Liver (tissue), 9 donors: ENCODE data around the gene SCN4A. TPM values are rescaled to one million over a fixed set of nuclear protein-coding genes. Genes with fewer than 3 reads are reported as not detected.
A peak's percentile ranks its signal among the peaks of the same experiment; 100 is the strongest.

Experiments used
- DNase-seq: peaks from one replicate; pipeline ENCODE4 v3.0.0-alpha.2; 2017; ENCODE audit warnings: low spot score
- H3K27ac ChIP-seq, 2 donors: one replicate each; pipeline ENCODE4 v1.7.0; 2013; ENCODE audit warnings: inconsistent platforms in 2 of 2, low read length in 2 of 2, control low read depth in 1 of 2, low read depth in 1 of 2, mild to moderate bottlenecking in 1 of 2
- H3K27me3 ChIP-seq, 4 donors: one replicate each; pipeline versions ENCODE4 v1.6.1 to v1.7.0; 2013; ENCODE audit warnings: low read length in 3 of 4, inconsistent platforms in 1 of 4, mild to moderate bottlenecking in 1 of 4, moderate library complexity in 1 of 4; ENCODE audit not compliant: control insufficient read depth in 4 of 4, insufficient read depth in 4 of 4
- H3K36me3 ChIP-seq, 4 donors: one replicate each; pipeline versions ENCODE4 v1.6.1 to v1.7.0; 2013; ENCODE audit warnings: low read length in 3 of 4, mild to moderate bottlenecking in 3 of 4, low read depth in 1 of 4, moderate library complexity in 1 of 4; ENCODE audit not compliant: control insufficient read depth in 4 of 4, insufficient read depth in 3 of 4
- H3K4me1 ChIP-seq, 4 donors: one replicate each; pipeline versions ENCODE4 v1.6.1 to v1.7.0; 2013; ENCODE audit warnings: low read length in 3 of 4, mild to moderate bottlenecking in 3 of 4, moderate library complexity in 1 of 4; ENCODE audit not compliant: control insufficient read depth in 4 of 4, insufficient read depth in 4 of 4
- H3K4me3 ChIP-seq, 3 donors: one replicate each; pipeline versions ENCODE4 v1.6.1 to v1.7.0; 2013; ENCODE audit warnings: low read length in 3 of 3, control low read depth in 1 of 3, low read depth in 1 of 3, mild to moderate bottlenecking in 1 of 3
- H3K9ac ChIP-seq, 2 donors: one replicate each; pipeline ENCODE4 v1.7.0; 2013; ENCODE audit warnings: low read length in 2 of 2, mild to moderate bottlenecking in 2 of 2, moderate library complexity in 2 of 2, control low read depth in 1 of 2, low read depth in 1 of 2
- H3K9me3 ChIP-seq, 4 donors: one replicate each; pipeline versions ENCODE4 v1.6.1 to v1.7.0; 2013; ENCODE audit warnings: low read length in 3 of 4; ENCODE audit not compliant: control insufficient read depth in 4 of 4
- EGR1 ChIP-seq, 2 donors: IDR thresholded peaks; 2 replicates each; pipeline ENCODE4 v1.6.1; 2016 to 2018; ENCODE audit warnings: antibody characterized with exemption in 2 of 2, low read depth in 2 of 2
- FOXA1 ChIP-seq: IDR thresholded peaks from 2 replicates; pipeline ENCODE4 v1.6.1; 2016; ENCODE audit warnings: antibody characterized with exemption
- FOXA2 ChIP-seq: IDR thresholded peaks from 2 replicates; pipeline ENCODE4 v1.6.1; 2016; ENCODE audit warnings: antibody characterized with exemption
- GABPA ChIP-seq, 2 donors: IDR thresholded peaks in 1 of 2; conservative IDR thresholded peaks in 1 of 2; 2 replicates each; pipeline ENCODE4 v1.6.1; 2016; ENCODE audit warnings: antibody characterized with exemption in 2 of 2, mild to moderate bottlenecking in 1 of 2, moderate library complexity in 1 of 2
- HNF4G ChIP-seq: IDR thresholded peaks from 2 replicates; pipeline ENCODE4 v1.6.1; 2016; ENCODE audit warnings: antibody characterized with exemption
- JUND ChIP-seq, 2 donors: IDR thresholded peaks; 2 replicates each; pipeline ENCODE4 v1.6.1; 2016; ENCODE audit warnings: antibody characterized with exemption in 2 of 2
- NR2F2 ChIP-seq: IDR thresholded peaks from 2 replicates; pipeline ENCODE4 v1.6.1; 2016; ENCODE audit warnings: antibody characterized with exemption
- RAD21 ChIP-seq, 2 donors: IDR thresholded peaks; 2 replicates each; pipeline ENCODE4 v1.6.1; 2016; ENCODE audit warnings: antibody characterized with exemption in 2 of 2, mild to moderate bottlenecking in 2 of 2
- RXRA ChIP-seq, 2 donors: IDR thresholded peaks; 2 replicates each; pipeline ENCODE4 v1.6.1; 2017 to 2018; ENCODE audit warnings: antibody characterized with exemption in 2 of 2, mild to moderate bottlenecking in 1 of 2
- TAF1 ChIP-seq: conservative IDR thresholded peaks from 2 replicates; pipeline ENCODE4 v1.6.1; 2016; ENCODE audit warnings: antibody characterized with exemption, mild to moderate bottlenecking
- YY1 ChIP-seq: IDR thresholded peaks from 2 replicates; pipeline ENCODE4 v1.6.1; 2016; ENCODE audit warnings: antibody characterized with exemption, mild to moderate bottlenecking
- WGBS: extraction: QIAGEN DNeasy Blood & Tissue Kit; methylation state at CpG from one replicate; pipeline ENCODE4 v1.1.7; 2013; 5-methylcytosine and 5-hydroxymethylcytosine counted together
- polyA plus RNA-seq, 2 donors: library from polyadenylated mRNA; stranded (reverse) in 1 of 2; unstranded in 1 of 2; fragments of 200-250 nt in 1 of 2; fragments of >200 nt in 1 of 2; fragmentation: Nextera tagmentation in 1 of 2; extraction: Ambion mirVana in 1 of 2; gene quantifications; one replicate each; pipeline versions ENCODE4 v1.2.1 to v1.2.3, GENCODE V29; 2013 to 2015
- total RNA-seq, 2 donors: library from RNA; depleted of rRNA; stranded (reverse); fragments of >200 nt; gene quantifications; one replicate each; pipeline ENCODE4 v1.2.3, GENCODE V29; 2014
- TF ChIP-seq, protein P1 (sequence below): IDR thresholded peaks from 2 replicates; pipeline ENCODE4 v1.6.1; 2016; ENCODE audit warnings: antibody characterized with exemption
- TF ChIP-seq, protein P2 (sequence below): fragments of 150-350 bp; IDR thresholded peaks from 2 replicates; pipeline ENCODE4 v1.5.1; 2017; ENCODE audit warnings: improper control_type of control experiment, low read depth, low read length; ENCODE audit not compliant: missing input control
- TF ChIP-seq, protein P3 (sequence below): IDR thresholded peaks from 2 replicates; pipeline ENCODE4 v1.6.1; 2016; ENCODE audit warnings: antibody characterized with exemption
- TF ChIP-seq, protein P4 (sequence below): IDR thresholded peaks from 2 replicates; pipeline ENCODE4 v1.6.1; 2016; ENCODE audit warnings: antibody characterized with exemption
- donor health status: healthy.
- donor health status: healthy.
- donor health status: healthy.
- donor health status: healthy.
- donor health status: healthy.

Gene SCN4A
- total and polyA plus RNA-seq, 4 donors, result 0.04 to 1.3 (median 0.43) TPM

DNA sequence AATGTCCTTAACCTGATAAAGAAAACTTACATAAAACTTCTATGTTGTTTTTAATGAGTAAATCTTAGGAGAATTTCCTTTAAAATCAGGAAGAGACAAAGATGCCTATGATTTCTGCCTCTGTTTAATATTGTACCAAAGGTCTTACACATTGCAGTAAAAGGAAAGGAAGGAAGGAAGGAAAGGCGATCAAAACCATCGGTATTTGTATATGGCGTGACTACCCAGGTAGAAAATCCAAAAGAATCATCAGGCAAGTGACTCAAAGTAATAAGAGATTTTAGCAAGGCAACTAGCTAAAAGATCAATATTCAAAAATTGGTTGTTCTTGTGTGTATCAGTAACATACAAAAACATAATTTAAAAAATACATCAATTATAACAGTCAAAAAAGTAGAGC lies 44.3 kb upstream of the SCN4A start:
- TF ChIP-seq, protein P1, sequence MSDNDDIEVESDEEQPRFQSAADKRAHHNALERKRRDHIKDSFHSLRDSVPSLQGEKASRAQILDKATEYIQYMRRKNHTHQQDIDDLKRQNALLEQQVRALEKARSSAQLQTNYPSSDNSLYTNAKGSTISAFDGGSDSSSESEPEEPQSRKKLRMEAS, result no peak
- TF ChIP-seq GABPA (IDR thresholded peaks at IDR 0.05 in 1 of 2, conservative IDR thresholded peaks at IDR 0.05 in 1 of 2), result no peak
- TF ChIP-seq NR2F2, result no peak
- TF ChIP-seq, protein P2, sequence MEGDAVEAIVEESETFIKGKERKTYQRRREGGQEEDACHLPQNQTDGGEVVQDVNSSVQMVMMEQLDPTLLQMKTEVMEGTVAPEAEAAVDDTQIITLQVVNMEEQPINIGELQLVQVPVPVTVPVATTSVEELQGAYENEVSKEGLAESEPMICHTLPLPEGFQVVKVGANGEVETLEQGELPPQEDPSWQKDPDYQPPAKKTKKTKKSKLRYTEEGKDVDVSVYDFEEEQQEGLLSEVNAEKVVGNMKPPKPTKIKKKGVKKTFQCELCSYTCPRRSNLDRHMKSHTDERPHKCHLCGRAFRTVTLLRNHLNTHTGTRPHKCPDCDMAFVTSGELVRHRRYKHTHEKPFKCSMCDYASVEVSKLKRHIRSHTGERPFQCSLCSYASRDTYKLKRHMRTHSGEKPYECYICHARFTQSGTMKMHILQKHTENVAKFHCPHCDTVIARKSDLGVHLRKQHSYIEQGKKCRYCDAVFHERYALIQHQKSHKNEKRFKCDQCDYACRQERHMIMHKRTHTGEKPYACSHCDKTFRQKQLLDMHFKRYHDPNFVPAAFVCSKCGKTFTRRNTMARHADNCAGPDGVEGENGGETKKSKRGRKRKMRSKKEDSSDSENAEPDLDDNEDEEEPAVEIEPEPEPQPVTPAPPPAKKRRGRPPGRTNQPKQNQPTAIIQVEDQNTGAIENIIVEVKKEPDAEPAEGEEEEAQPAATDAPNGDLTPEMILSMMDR, result no peak
- TF ChIP-seq FOXA1, result no peak
- no peak for TF ChIP-seq HNF4G
- TF ChIP-seq JUND (IDR thresholded peaks at IDR 0.05), result no peak
- TF ChIP-seq YY1, result no peak
- TF ChIP-seq, protein P3, sequence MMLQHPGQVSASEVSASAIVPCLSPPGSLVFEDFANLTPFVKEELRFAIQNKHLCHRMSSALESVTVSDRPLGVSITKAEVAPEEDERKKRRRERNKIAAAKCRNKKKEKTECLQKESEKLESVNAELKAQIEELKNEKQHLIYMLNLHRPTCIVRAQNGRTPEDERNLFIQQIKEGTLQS, result no peak
- TF ChIP-seq, protein P4, sequence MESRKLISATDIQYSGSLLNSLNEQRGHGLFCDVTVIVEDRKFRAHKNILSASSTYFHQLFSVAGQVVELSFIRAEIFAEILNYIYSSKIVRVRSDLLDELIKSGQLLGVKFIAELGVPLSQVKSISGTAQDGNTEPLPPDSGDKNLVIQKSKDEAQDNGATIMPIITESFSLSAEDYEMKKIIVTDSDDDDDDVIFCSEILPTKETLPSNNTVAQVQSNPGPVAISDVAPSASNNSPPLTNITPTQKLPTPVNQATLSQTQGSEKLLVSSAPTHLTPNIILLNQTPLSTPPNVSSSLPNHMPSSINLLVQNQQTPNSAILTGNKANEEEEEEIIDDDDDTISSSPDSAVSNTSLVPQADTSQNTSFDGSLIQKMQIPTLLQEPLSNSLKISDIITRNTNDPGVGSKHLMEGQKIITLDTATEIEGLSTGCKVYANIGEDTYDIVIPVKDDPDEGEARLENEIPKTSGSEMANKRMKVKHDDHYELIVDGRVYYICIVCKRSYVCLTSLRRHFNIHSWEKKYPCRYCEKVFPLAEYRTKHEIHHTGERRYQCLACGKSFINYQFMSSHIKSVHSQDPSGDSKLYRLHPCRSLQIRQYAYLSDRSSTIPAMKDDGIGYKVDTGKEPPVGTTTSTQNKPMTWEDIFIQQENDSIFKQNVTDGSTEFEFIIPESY, result no peak
- TF ChIP-seq EGR1 (IDR thresholded peaks at IDR 0.05; ENCODE audit: low read depth in 2 of 2), result no peak
- TF ChIP-seq FOXA2, result no peak
- TF ChIP-seq TAF1, result no peak
- Histone ChIP-seq H3K9me3 (no peaks in the 10 kb centered on the region), H3K36me3 (no peaks in the 10 kb centered on the region), H3K27ac (no peak overlapping the region), H3K4me1 (no peaks in the 10 kb centered on the region), H3K27me3 (no peaks in the 10 kb centered on the region), H3K4me3 (no peak overlapping the region), H3K9ac (peak overlapping the region in 1 of 2 donors; percentile 50)
- 73% methylated on average over 3 of the region's 3 CpGs for WGBS
- DNase-seq, result no peak

DNA sequence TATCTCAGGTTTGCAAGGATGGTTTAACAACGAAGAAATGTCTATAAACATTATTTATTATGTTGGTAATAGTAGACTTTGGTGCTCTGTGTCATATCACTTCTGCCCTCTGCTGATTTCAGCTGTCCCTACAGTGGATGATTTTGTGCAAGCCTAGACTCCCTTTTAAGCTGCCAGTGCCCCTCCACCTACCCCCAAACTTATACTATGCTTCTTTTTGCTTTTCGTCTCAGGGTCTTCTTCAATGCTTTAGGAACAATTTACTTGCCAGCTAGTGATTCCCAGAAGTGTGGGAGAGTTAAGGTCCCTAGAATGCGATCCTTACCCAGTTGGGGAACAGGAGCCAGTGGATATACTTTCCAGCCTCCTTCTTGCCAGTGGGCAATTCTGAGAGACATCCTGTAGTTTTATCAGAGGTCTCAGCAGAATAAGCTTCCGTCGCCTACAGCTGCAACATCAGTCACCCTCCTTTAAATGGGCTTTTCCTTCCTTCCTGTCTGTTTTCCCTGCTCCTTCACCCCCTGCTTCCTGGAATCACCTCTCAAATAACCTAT lies 43.6 kb upstream of the SCN4A start:
- WGBS, result 58% methylated on average over 5 of the region's 5 CpGs
- no peaks in the 10 kb centered on the region for H3K27me3 ChIP-seq
- H3K36me3 ChIP-seq, result no peaks in the 10 kb centered on the region
- H3K27ac ChIP-seq, result peak overlapping the region; percentile 5 to 23
- H3K4me1 ChIP-seq, result no peaks in the 10 kb centered on the region
- DNase-seq, result no peak
- H3K4me3 ChIP-seq, result no peak overlapping the region
- H3K9ac ChIP-seq, result no peak overlapping the region
- TF ChIP-seq NR2F2, result peak; percentile 83
- TF ChIP-seq RAD21 (IDR thresholded peaks at IDR 0.05), result no peak
- H3K9me3 ChIP-seq, result no peaks in the 10 kb centered on the region

DNA sequence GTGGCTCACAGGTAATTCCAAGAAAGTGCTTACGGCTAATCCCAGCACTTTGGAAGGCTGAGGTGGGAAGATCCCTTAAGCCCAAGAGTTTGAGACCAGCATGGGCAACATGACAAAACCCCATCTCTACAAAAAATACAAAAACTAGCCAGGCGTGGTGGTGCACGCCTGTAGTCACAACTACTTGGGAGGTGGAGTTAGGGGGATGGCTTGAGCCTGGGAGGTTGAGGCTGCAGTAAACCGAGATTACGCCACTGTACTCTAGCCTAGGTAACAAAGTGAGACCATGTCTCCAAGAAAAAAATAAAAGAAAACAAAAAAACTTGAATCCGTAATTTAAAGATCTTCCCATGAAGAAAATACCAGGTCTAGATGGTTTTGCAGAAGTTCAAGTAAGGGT lies 42.7 kb upstream of the SCN4A start:
- no peak overlapping the region for H3K9ac ChIP-seq
- H3K4me3 ChIP-seq, result no peak overlapping the region
- WGBS, result 92% methylated on average over 6 of the region's 6 CpGs
- no peaks in the 10 kb centered on the region for H3K36me3 ChIP-seq
- H3K27ac ChIP-seq, result peak overlapping the region in 1 of 2 donors; percentile 46
- no peak for DNase-seq
- no peaks in the 10 kb centered on the region for H3K27me3 ChIP-seq
- H3K4me1 ChIP-seq, result no peaks in the 10 kb centered on the region
- no peak for TF ChIP-seq YY1
- TF ChIP-seq, protein P4, result no peak
- TF ChIP-seq EGR1 (IDR thresholded peaks at IDR 0.05; ENCODE audit: low read depth in 2 of 2), result no peak
- TF ChIP-seq RXRA (IDR thresholded peaks at IDR 0.05), result no peak
- no peak for TF ChIP-seq FOXA1
- TF ChIP-seq GABPA (IDR thresholded peaks at IDR 0.05 in 1 of 2, conservative IDR thresholded peaks at IDR 0.05 in 1 of 2), result no peak
- H3K9me3 ChIP-seq, result no peaks in the 10 kb centered on the region
